Measurements from ENCODE around the gene MLH1. TPM values are rescaled to one million over a fixed set of nuclear protein-coding genes. Genes with fewer than 3 reads are reported as not detected.

The MLH1 gene
- total RNA-seq (29.2 TPM), polyA plus RNA-seq (ENCODE audit: insufficient read depth, low read depth, low replicate concordance) (22.9 TPM)
- long read RNA-seq, donor 1, partial matches to known transcripts, result 0 of 1 reads
- long read RNA-seq, donor 1, other reads (novel, unspliced or antisense), result 0 of 1 reads
- long read RNA-seq, donor 2, partial matches to known transcripts, result 0 of 4 reads
- long read RNA-seq, donor 2, other reads (novel, unspliced or antisense), result 0 of 4 reads
- long read RNA-seq, donor 3, partial matches to known transcripts, result 0 of 3 reads
- long read RNA-seq, donor 3, other reads (novel, unspliced or antisense), result 0 of 3 reads
- long read RNA-seq, donor 4, partial matches to known transcripts, result 0 of 3 reads
- long read RNA-seq, donor 4, other reads (novel, unspliced or antisense), result 0 of 3 reads
- long read RNA-seq, donor 5, result 0 reads
- long read RNA-seq, donor 6, partial matches to known transcripts, result 7 of 7 reads
- long read RNA-seq, donor 6, other reads (novel, unspliced or antisense), result 0 of 7 reads
- long read RNA-seq, donor 7, transcript MLH1-201 (19 exons, 2,752 nt), result major isoform, 14 of 22 reads
- long read RNA-seq, donor 7, partial matches to known transcripts, result 2 of 22 reads
- long read RNA-seq, donor 7, other reads (novel, unspliced or antisense), result 6 of 22 reads
- long read RNA-seq, donor 8, partial matches to known transcripts, result 0 of 3 reads
- long read RNA-seq, donor 8, other reads (novel, unspliced or antisense), result 0 of 3 reads
- long read RNA-seq, donor 9, partial matches to known transcripts, result 0 of 3 reads
- long read RNA-seq, donor 9, other reads (novel, unspliced or antisense), result 0 of 3 reads
- long read RNA-seq, donor 10, partial matches to known transcripts, result 17 of 22 reads
- long read RNA-seq, donor 10, other reads (novel, unspliced or antisense), result 0 of 22 reads

- Histone ChIP-seq H3K36me3 (ENCODE audit: control insufficient read depth in 2 of 3, insufficient read depth in 3 of 3, low read length in 3 of 3) (peaks cover 2 to 16% (median 6%) of the 10 kb centered on the region in 3 donors), H3K9me3 (ENCODE audit: control insufficient read depth in 2 of 3, insufficient read depth in 1 of 3, low read length in 3 of 3) (no peaks in the 10 kb centered on the region), H3K4me3 (ENCODE audit: low read length in 3 of 3) (peak within 1 kb of the TSS; percentile 95 to 98 (median 95)), H3K27ac (ENCODE audit: low read depth in 2 of 2, low read length in 2 of 2) (peak within 1 kb of the TSS; percentile 100), H3K4me1 (ENCODE audit: control insufficient read depth in 2 of 3, insufficient read depth in 2 of 3, low read depth in 1 of 3, low read length in 3 of 3) (peaks cover 0 to 23% (median 16%) of the 10 kb centered on the region in 3 donors), H3K27me3 (ENCODE audit: control insufficient read depth, insufficient read depth, low read length) (no peaks in the 10 kb centered on the region), H3K9ac (ENCODE audit: low read length in 3 of 3) (peak within 1 kb of the TSS; percentile 94 to 97 (median 95))
- DNase-seq (peak; percentile 98 to 100 (median 100)), FAIRE-seq (no peak)
- intact Hi-C loops (cut with DNase I), result no loop called here
- TF ChIP-seq CTCF (IDR thresholded peaks at IDR 0.05; ENCODE audit: borderline replicate concordance, extremely low read depth, insufficient read depth), result no peak
These were observed at the start of gene MLH1 for GRCh38 chr3:36993326-36994283. Gene MLH1, plus strand, starts transcription at chr3:36993518. Its CDS starts 30 bp downstream, at chr3:36993548.

- no peaks in the 10 kb centered on the region for H3K9me3 ChIP-seq (ENCODE audit: control insufficient read depth in 2 of 3, insufficient read depth in 1 of 3, low read length in 3 of 3)
- H3K4me1 ChIP-seq (ENCODE audit: control insufficient read depth in 2 of 3, insufficient read depth in 2 of 3, low read depth in 1 of 3, low read length in 3 of 3), result peaks cover 0 to 2% (median 0%) of the 10 kb centered on the region in 3 donors
- H3K36me3 ChIP-seq (ENCODE audit: control insufficient read depth in 2 of 3, insufficient read depth in 3 of 3, low read length in 3 of 3), result no peaks in the 10 kb centered on the region
- H3K4me3 ChIP-seq (ENCODE audit: low read length in 3 of 3), result peak overlapping the region; percentile 30 to 78 (median 63)
- DNase-seq (no peak), FAIRE-seq (no peak)
- no peak overlapping the region for H3K27ac ChIP-seq (ENCODE audit: low read depth in 2 of 2, low read length in 2 of 2)
- peak overlapping the region; percentile 6 to 75 (median 46) for H3K9ac ChIP-seq (ENCODE audit: low read length in 3 of 3)
- intact Hi-C loops (cut with DNase I), result no loop called here
- TF ChIP-seq CTCF (IDR thresholded peaks at IDR 0.05; ENCODE audit: borderline replicate concordance, extremely low read depth, insufficient read depth), result no peak
- no peaks in the 10 kb centered on the region for H3K27me3 ChIP-seq (ENCODE audit: control insufficient read depth, insufficient read depth, low read length)
These were observed 49.7 kb upstream of the MLH1 start for GRCh38 chr3:36943601-36944000.

DNA sequence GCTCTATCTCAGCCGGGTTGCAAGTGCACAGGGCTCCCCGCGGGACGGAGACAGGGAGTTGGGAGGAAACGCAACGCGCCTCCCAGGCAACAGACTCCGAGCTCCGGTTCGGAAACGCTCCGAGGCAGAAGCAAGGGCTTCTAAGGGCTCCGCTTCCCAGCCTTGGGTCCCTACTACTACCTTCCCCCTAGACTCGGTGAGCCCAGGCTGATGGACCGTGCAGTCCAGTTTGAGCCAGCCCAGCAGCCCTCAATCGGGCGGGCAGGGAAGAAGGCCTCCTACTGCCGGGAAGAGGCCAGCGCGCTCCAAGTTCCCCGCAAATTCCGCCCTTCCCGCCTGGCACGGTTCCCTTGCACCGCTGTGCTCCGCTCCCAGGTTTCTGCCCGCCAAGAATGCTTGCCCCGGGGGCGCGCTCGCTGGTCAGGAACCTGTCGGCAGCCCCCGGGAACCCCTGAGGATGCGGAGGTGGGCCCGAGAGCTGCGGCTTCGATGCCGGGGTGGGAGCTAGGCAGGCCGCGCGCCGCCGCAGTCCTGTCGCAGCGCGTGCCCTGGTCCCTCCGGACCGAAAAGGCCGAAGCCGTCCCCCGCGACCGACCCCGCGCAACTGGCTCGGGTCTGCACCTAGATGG lies 49.2 kb upstream of the MLH1 start:
- H3K36me3 ChIP-seq (ENCODE audit: control insufficient read depth in 2 of 3, insufficient read depth in 3 of 3, low read length in 3 of 3), result no peaks in the 10 kb centered on the region
- no peak for TF ChIP-seq CTCF (IDR thresholded peaks at IDR 0.05; ENCODE audit: borderline replicate concordance, extremely low read depth, insufficient read depth)
- DNase-seq (peak; percentile 75 to 87 (median 84)), FAIRE-seq (no peak)
- H3K4me3 ChIP-seq (ENCODE audit: low read length in 3 of 3), result peak overlapping the region; percentile 30 to 78 (median 63)
- H3K4me1 ChIP-seq (ENCODE audit: control insufficient read depth in 2 of 3, insufficient read depth in 2 of 3, low read depth in 1 of 3, low read length in 3 of 3), result peaks cover 0 to 2% (median 0%) of the 10 kb centered on the region in 3 donors
- intact Hi-C loops (cut with DNase I), result no loop called here
- H3K9ac ChIP-seq (ENCODE audit: low read length in 3 of 3), result peak overlapping the region; percentile 6 to 75 (median 46)
- H3K27me3 ChIP-seq (ENCODE audit: control insufficient read depth, insufficient read depth, low read length), result no peaks in the 10 kb centered on the region
- no peaks in the 10 kb centered on the region for H3K9me3 ChIP-seq (ENCODE audit: control insufficient read depth in 2 of 3, insufficient read depth in 1 of 3, low read length in 3 of 3)
- peak overlapping the region in 1 of 2 donors; percentile 48 for H3K27ac ChIP-seq (ENCODE audit: low read depth in 2 of 2, low read length in 2 of 2)

Measured in kidney (tissue), 22 donors.